GM18951 (cell line): ENCODE measurements around the gene ENOX1.

Source experiments
- POLR2A ChIP-seq: IDR thresholded peaks from 4 replicates; pipeline ENCODE4 v1.6.1; 2011; ENCODE audit warnings: mild to moderate bottlenecking; ENCODE audit not compliant: insufficient read length, insufficient read depth; ENCODE audit errors: extremely low read depth
- in situ Hi-C: fragments of 300-500 bp; cut with MboI; formaldehyde crosslinking; loops from one replicate; pipeline ENCODE4 v1.12.0; 2022; ENCODE audit warnings: low sequenced_read_pairs, mixed read lengths, inconsistent platforms; ENCODE audit not compliant: unreplicated experiment

The ENOX1 gene

GRCh38 chr13:43494206-43494605 lies 292.6 kb downstream of the ENOX1 start:
- in situ Hi-C loops, result no loop called here
- TF ChIP-seq POLR2A, result no peak

GRCh38 chr13:43493496-43494000 lies 293.2 kb downstream of the ENOX1 start:
- no peak for TF ChIP-seq POLR2A
- in situ Hi-C loops, result no loop called here

GRCh38 chr13:43492745-43493144 lies 294.0 kb downstream of the ENOX1 start:
- in situ Hi-C loops, result no loop called here
- TF ChIP-seq POLR2A, result no peak

- in situ Hi-C loops, result no loop called here
- no peak for TF ChIP-seq POLR2A
Observed at GRCh38 chr13:43492311-43492710, 294.5 kb downstream of the ENOX1 start.

GRCh38 chr13:43489233-43489632 lies 297.5 kb downstream of the ENOX1 start:
- no peak for TF ChIP-seq POLR2A
- in situ Hi-C loops, result no loop called here

GRCh38 chr13:43487885-43488284 lies 298.9 kb downstream of the ENOX1 start:
- in situ Hi-C loops, result no loop called here
- no peak for TF ChIP-seq POLR2A

GRCh38 chr13:43487461-43487860 lies 299.3 kb downstream of the ENOX1 start:
- TF ChIP-seq POLR2A, result no peak
- in situ Hi-C loops, result no loop called here

- TF ChIP-seq POLR2A, result no peak
- in situ Hi-C loops, result no loop called here
Observed at GRCh38 chr13:43484432-43485225, 302.1 kb downstream of the ENOX1 start.

GRCh38 chr13:43483930-43484329 lies 302.8 kb downstream of the ENOX1 start:
- TF ChIP-seq POLR2A, result no peak
- in situ Hi-C loops, result no loop called here

- in situ Hi-C loops, result no loop called here
- TF ChIP-seq POLR2A, result no peak
Observed at GRCh38 chr13:43482641-43483040, 304.1 kb downstream of the ENOX1 start.

- in situ Hi-C loops, result no loop called here
- TF ChIP-seq POLR2A, result no peak
Observed at GRCh38 chr13:43482026-43482425, 304.7 kb downstream of the ENOX1 start.

GRCh38 chr13:43478902-43479301 lies 307.9 kb downstream of the ENOX1 start:
- TF ChIP-seq POLR2A, result no peak
- in situ Hi-C loops, result no loop called here

- TF ChIP-seq POLR2A, result no peak
Observed at GRCh38 chr13:43478211-43478610, 308.6 kb downstream of the ENOX1 start.

GRCh38 chr13:43475140-43475539 lies 311.6 kb downstream of the ENOX1 start:
- no peak for TF ChIP-seq POLR2A
- in situ Hi-C loops, result no loop called here

More at GRCh38 chr13:43478211-43478610, 308.6 kb downstream of the ENOX1 start:
- in situ Hi-C loops, result no loop called here
